Suprapubic skin (tissue), 4 donors: ENCODE results near the gene STARD13. TPM values are rescaled to one million over a fixed set of nuclear protein-coding genes. Genes with fewer than 3 reads are reported as not detected.

Experiments
- DNase-seq, 2 donors: peaks; one replicate each; pipeline ENCODE4 v3.0.0-alpha.2; 2019; ENCODE audit warnings: low spot score in 2 of 2
- H3K27ac ChIP-seq: fragments of 200-600 bp; sonication (generic); one replicate; pipeline ENCODE4 v1.5.1; 2019
- H3K27me3 ChIP-seq: fragments of 200-600 bp; sonication (generic); one replicate; pipeline ENCODE4 v1.5.1; 2019
- H3K36me3 ChIP-seq: fragments of 200-600 bp; sonication (generic); one replicate; pipeline ENCODE4 v1.5.1; 2019
- H3K4me1 ChIP-seq: fragments of 200-600 bp; sonication (generic); one replicate; pipeline ENCODE4 v1.5.1; 2019
- H3K4me3 ChIP-seq: fragments of 200-600 bp; sonication (generic); one replicate; pipeline ENCODE4 v1.5.1; 2019; ENCODE audit warnings: mild to moderate bottlenecking
- H3K9me3 ChIP-seq: fragments of 200-600 bp; sonication (generic); one replicate; pipeline ENCODE4 v1.5.1; 2019
- EP300 ChIP-seq: sonication (generic); formaldehyde crosslinking; IDR thresholded peaks from one replicate; pipeline ENCODE4 v1.6.1; 2017; ENCODE audit warnings: antibody characterized with exemption
- POLR2A ChIP-seq, 2 donors: fragments of 450-650 bp; IDR thresholded peaks; one replicate each; pipeline ENCODE4 v1.6.1; 2017; ENCODE audit warnings: antibody characterized with exemption in 2 of 2, mild to moderate bottlenecking in 2 of 2, moderate library complexity in 2 of 2
- POLR2AphosphoS5 ChIP-seq, 3 donors: sonication (generic); formaldehyde crosslinking; IDR thresholded peaks; one replicate each; pipeline ENCODE4 v1.6.1; 2017; ENCODE audit warnings: antibody characterized with exemption in 3 of 3
- WGBS: methylation state at CpG from one replicate; pipeline ENCODE4 v1.1.5; 2018; 5-methylcytosine and 5-hydroxymethylcytosine counted together
- total RNA-seq, 4 donors: library from RNA; depleted of rRNA; stranded (reverse); fragments of >200 nt; gene quantifications; one replicate each; pipeline ENCODE4 v1.1.0, GENCODE V29; 2016
- TF ChIP-seq, protein P1 (sequence below), 2 donors: fragments of 200-600 bp in 1 of 2; fragments of 450-650 bp in 1 of 2; sonication (generic) in 1 of 2; IDR thresholded peaks; one replicate each; pipeline ENCODE4 v1.5.1; 2016 to 2019; ENCODE audit warnings: antibody characterized with exemption in 2 of 2, mild to moderate bottlenecking in 1 of 2, moderate library complexity in 1 of 2

The STARD13 gene
- total RNA-seq, 4 donors from 2014 or later = 7.9 to 31.4 (median 15.9) TPM

DNA sequence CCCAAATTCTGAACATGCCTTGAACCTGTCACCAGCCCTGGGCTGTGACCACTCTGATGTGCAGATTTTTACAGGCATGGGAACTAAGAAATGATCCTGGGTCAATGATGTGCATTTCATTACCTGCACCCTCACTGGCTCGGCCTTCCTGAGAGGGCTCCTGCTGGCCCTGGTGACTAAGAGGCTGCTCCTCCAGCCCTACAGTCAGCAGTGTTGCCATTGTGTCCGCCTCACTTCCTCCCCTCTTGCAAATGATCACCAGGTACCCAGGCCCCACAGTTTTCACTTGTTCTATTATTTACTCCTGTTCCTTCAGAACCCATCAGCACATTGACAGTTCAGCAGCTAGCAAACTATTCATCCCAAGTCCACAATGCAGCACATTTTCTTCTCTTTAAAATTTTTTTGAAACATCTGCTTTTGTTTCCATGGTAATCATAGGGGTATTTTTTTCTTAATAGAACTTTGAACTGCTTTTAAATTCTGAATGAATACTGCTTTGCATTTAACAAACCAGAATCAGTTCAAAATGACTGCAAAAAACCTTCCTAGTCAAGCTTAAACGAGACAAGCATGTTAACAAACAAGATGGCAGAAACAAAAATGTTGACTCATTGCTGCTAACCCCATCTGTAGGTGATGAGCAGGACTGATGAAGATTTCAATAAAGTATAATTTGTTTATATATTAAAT is 29.3 kb downstream of the STARD13 start:
- no peaks in the 10 kb centered on the region for H3K27me3 ChIP-seq
- no peak overlapping the region for H3K27ac ChIP-seq
- no peak overlapping the region for H3K4me3 ChIP-seq
- WGBS = 87% methylated on average over 3 of the region's 3 CpGs
- no peaks in the 10 kb centered on the region for H3K9me3 ChIP-seq
- H3K4me1 ChIP-seq = peaks cover 32% of the 10 kb centered on the region
- DNase-seq = no peak
- no peak for TF ChIP-seq EP300
- H3K36me3 ChIP-seq = no peaks in the 10 kb centered on the region

DNA sequence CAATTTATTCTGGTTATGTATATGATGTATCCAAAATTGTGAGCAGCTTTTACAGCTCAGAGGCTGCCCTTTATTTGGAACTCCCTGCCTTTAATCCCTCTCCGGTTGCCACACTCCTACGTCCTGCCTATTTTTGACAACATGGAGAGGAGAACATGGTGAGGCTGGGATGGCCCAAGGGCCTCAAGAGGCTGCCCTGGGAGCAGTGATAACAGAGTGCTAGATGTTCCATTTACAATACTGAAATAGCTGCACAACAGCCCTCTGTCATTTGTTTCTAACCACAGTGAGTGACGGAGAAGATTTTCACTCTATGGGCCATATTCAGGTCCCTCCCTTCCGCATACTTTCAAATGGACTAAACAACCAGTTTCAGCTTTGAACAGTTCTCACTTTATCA is 33.4 kb downstream of the STARD13 start:
- Histone ChIP-seq H3K27ac (no peak overlapping the region), H3K4me1 (peaks cover 22% of the 10 kb centered on the region), H3K9me3 (no peaks in the 10 kb centered on the region), H3K27me3 (no peaks in the 10 kb centered on the region), H3K4me3 (no peak overlapping the region), H3K36me3 (no peaks in the 10 kb centered on the region)
- no peak for DNase-seq
- WGBS = 91% methylated on average over 4 of the region's 4 CpGs
- TF ChIP-seq, protein P1, sequence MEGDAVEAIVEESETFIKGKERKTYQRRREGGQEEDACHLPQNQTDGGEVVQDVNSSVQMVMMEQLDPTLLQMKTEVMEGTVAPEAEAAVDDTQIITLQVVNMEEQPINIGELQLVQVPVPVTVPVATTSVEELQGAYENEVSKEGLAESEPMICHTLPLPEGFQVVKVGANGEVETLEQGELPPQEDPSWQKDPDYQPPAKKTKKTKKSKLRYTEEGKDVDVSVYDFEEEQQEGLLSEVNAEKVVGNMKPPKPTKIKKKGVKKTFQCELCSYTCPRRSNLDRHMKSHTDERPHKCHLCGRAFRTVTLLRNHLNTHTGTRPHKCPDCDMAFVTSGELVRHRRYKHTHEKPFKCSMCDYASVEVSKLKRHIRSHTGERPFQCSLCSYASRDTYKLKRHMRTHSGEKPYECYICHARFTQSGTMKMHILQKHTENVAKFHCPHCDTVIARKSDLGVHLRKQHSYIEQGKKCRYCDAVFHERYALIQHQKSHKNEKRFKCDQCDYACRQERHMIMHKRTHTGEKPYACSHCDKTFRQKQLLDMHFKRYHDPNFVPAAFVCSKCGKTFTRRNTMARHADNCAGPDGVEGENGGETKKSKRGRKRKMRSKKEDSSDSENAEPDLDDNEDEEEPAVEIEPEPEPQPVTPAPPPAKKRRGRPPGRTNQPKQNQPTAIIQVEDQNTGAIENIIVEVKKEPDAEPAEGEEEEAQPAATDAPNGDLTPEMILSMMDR (IDR thresholded peaks at IDR 0.05) = no peak
- TF ChIP-seq POLR2A (IDR thresholded peaks at IDR 0.05) (no peak), POLR2AphosphoS5 (IDR thresholded peaks at IDR 0.05) (no peak), EP300 (no peak)

DNA sequence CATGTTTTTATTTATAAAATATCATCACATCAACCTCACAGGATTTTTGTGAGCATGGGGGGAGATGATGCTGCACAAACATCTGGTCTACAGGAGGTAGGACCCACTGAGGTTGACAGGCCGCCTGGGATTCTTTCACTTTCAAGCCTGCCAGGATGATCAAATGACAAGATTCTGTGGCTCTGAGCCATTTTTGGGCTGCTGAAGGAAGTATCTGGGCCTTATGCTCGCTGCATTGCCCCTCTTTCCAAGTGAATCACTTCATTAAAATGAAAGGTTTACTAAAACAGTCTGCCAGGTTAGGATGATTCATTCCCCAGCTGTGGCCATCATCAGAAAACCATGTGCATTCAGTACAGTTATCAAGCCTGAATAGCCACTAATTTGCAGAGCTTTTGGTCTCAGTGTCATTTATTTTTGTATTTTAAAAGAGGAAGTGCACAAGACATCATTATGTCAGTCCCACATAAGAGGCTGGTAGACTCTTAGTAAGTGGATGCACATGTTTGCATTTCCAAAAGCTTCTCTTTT is 34.4 kb downstream of the STARD13 start:
- Histone ChIP-seq H3K27me3 (no peaks in the 10 kb centered on the region), H3K4me1 (peaks cover 22% of the 10 kb centered on the region), H3K4me3 (no peak overlapping the region), H3K36me3 (no peaks in the 10 kb centered on the region), H3K27ac (peak overlapping the region; percentile 28), H3K9me3 (no peaks in the 10 kb centered on the region)
- TF ChIP-seq POLR2A (IDR thresholded peaks at IDR 0.05) = no peak
- peak in 1 of 3 donors; percentile 5 for TF ChIP-seq POLR2AphosphoS5 (IDR thresholded peaks at IDR 0.05)
- DNase-seq = no peak
- WGBS = 5% methylated on average over 2 of the region's 2 CpGs

DNA sequence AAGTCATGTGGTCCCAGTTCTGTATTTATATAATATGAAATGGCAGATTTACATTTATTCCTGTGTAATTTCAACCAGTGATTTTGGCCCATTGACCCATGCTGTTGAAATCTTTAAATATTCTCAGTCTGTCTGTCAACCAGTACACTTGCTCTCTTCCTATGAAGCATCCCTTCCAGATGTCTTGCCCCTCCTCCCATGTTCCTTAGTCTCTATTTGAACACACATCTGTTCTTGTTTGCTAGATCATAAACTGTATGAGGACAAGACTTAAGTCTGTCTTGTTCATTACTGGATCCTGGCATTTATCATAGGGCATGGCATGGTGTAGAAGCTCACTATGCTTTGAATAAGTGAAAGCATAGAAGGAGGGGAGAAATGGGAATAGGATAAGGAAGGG is 34.9 kb downstream of the STARD13 start:
- TF ChIP-seq POLR2AphosphoS5 (IDR thresholded peaks at IDR 0.05) = no peak
- TF ChIP-seq, protein P1 (IDR thresholded peaks at IDR 0.05) = no peak
- no peak for TF ChIP-seq POLR2A (IDR thresholded peaks at IDR 0.05)
- no peak for TF ChIP-seq EP300
- no peaks in the 10 kb centered on the region for H3K27me3 ChIP-seq
- H3K36me3 ChIP-seq = no peaks in the 10 kb centered on the region
- H3K9me3 ChIP-seq = no peaks in the 10 kb centered on the region
- no peak overlapping the region for H3K4me3 ChIP-seq
- no peak for DNase-seq
- peaks cover 22% of the 10 kb centered on the region for H3K4me1 ChIP-seq
- peak overlapping the region; percentile 28 for H3K27ac ChIP-seq

DNA sequence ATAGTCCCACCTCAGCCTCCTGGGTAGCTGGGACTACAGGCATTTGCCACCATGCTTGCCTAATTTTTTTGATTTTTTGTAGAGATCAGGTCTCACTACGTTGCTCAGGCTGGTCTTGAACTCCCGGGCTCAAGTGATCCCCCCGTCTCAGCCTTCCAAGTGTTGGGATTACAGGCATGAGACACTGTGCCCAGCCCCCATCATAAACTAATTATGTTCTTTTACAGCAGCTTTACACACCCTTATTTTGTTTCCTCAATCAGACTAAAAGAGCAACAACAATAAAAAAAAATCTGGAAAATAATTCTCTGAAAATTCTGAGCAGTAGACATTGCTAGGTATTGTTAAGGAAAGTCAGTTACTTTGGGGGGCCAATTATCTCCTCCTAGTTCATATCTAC is 35.7 kb downstream of the STARD13 start:
- Histone ChIP-seq H3K36me3 (no peaks in the 10 kb centered on the region), H3K4me3 (no peak overlapping the region), H3K27me3 (no peaks in the 10 kb centered on the region), H3K9me3 (no peaks in the 10 kb centered on the region), H3K4me1 (peaks cover 22% of the 10 kb centered on the region), H3K27ac (no peak overlapping the region)
- no peak for DNase-seq
- TF ChIP-seq, protein P1 (IDR thresholded peaks at IDR 0.05) = no peak
- TF ChIP-seq EP300 (no peak), POLR2AphosphoS5 (IDR thresholded peaks at IDR 0.05) (no peak), POLR2A (IDR thresholded peaks at IDR 0.05) (no peak)
- 93% methylated on average over 3 of the region's 3 CpGs for WGBS

DNA sequence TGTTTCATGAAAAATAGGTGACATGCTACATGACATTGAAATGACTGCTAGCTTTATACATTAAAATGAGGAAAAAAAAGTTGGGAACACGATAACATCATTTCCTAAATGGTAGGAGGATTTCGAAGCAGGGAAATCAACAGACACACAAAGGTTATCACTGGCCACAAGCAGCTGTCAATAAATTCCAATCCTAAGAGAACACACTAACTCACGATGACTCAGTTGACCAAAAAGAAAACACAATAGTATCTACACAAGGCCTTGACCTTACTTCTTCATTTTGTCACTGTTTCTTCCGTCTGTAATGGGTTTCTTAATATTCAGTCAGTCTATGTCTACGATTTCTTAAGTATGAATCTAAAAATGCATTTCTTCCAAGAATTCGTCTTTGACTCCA is 36.5 kb downstream of the STARD13 start:
- TF ChIP-seq, protein P1 (IDR thresholded peaks at IDR 0.05) = no peak
- TF ChIP-seq EP300 (no peak), POLR2AphosphoS5 (IDR thresholded peaks at IDR 0.05) (no peak), POLR2A (IDR thresholded peaks at IDR 0.05) (no peak)
- DNase-seq = no peak
- no peaks in the 10 kb centered on the region for H3K27me3 ChIP-seq
- no peaks in the 10 kb centered on the region for H3K36me3 ChIP-seq
- H3K4me3 ChIP-seq = no peak overlapping the region
- H3K4me1 ChIP-seq = peaks cover 22% of the 10 kb centered on the region
- WGBS = 88% methylated on average over 6 of the region's 6 CpGs
- no peaks in the 10 kb centered on the region for H3K9me3 ChIP-seq
- H3K27ac ChIP-seq = no peak overlapping the region
